ENCODE data around the gene PHLPP1. TPM values are rescaled to one million over a fixed set of nuclear protein-coding genes. Genes with fewer than 3 reads are reported as not detected.

PHLPP1 gene
- total RNA-seq, 2 experiments from 2014 or later: 9.0 to 12.4 TPM

DNA sequence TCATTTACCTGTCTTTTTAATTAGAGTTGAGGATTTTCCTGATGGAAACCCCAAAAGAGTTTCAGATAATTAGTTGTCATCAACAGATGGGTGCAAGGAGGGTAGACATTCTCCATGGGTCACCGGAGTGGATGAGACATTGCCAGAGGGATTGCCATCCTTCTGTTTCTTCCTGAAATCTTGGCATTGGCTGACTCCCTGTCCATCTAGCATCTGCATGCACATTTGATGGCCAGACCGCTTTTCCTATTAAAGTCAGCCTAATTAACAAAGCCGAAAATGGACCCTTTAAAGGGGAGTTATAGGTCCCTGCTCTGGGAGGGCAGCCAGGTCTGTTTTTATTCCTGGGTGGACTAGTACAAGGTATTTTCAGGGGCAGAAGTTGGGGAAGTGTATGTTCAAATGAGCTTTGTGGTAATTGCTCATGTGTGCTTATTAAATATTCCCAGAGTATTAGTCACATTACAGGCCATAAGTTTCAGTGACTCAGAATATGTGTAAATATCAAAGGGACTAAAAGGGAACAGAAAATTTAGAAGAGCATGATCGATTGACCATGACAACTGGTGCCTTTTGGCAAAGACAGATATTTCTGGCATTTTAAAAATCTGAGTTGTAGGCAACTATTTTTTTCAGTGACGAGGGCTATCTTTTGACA is 209.8 kb downstream of the PHLPP1 start:
- H2AFZ ChIP-seq (ENCODE audit: low read length): no peak overlapping the region
- no peaks in the 10 kb centered on the region for H3K79me2 ChIP-seq (ENCODE audit: insufficient read depth, low read depth, low read length)
- H3K4me3 ChIP-seq (ENCODE audit: low read depth, low read length, poor library complexity, severe bottlenecking): no peak overlapping the region
- no peaks in the 10 kb centered on the region for H3K9me2 ChIP-seq (ENCODE audit: insufficient read depth, low read length)
- intact Hi-C loops (cut with micrococcal nuclease; ENCODE audit: unreplicated experiment): no loop called here
- H3K9me3 ChIP-seq (ENCODE audit: low read length): no peaks in the 10 kb centered on the region
- no peaks in the 10 kb centered on the region for H3K36me3 ChIP-seq (ENCODE audit: insufficient read depth, low read length)
- no peaks in the 10 kb centered on the region for H3K4me1 ChIP-seq (ENCODE audit: insufficient read depth, low read length, poor library complexity, severe bottlenecking)
- no peaks in the 10 kb centered on the region for H4K20me1 ChIP-seq (ENCODE audit: insufficient read depth, low read length)
- ChIA-PET POLR2A (no interaction called here), CTCF (ENCODE audit: unreplicated experiment) (no interaction called here)
- TF ChIP-seq EZH2phosphoT487 (IDR thresholded peaks at IDR 0.05; ENCODE audit: borderline replicate concordance, low read depth, low read length): no peak
- TF ChIP-seq, protein P1, sequence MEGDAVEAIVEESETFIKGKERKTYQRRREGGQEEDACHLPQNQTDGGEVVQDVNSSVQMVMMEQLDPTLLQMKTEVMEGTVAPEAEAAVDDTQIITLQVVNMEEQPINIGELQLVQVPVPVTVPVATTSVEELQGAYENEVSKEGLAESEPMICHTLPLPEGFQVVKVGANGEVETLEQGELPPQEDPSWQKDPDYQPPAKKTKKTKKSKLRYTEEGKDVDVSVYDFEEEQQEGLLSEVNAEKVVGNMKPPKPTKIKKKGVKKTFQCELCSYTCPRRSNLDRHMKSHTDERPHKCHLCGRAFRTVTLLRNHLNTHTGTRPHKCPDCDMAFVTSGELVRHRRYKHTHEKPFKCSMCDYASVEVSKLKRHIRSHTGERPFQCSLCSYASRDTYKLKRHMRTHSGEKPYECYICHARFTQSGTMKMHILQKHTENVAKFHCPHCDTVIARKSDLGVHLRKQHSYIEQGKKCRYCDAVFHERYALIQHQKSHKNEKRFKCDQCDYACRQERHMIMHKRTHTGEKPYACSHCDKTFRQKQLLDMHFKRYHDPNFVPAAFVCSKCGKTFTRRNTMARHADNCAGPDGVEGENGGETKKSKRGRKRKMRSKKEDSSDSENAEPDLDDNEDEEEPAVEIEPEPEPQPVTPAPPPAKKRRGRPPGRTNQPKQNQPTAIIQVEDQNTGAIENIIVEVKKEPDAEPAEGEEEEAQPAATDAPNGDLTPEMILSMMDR (conservative IDR thresholded peaks at IDR 0.05; ENCODE audit: low read length): no peak
- no peak overlapping the region for H3K27ac ChIP-seq (ENCODE audit: low read depth, low read length, poor library complexity, severe bottlenecking)
- BruUV-seq (replicated peaks): no TSS peak
- H3K4me2 ChIP-seq (ENCODE audit: low read length): no peak overlapping the region
- DNase-seq (ENCODE audit: low spot score): no peak

DNA sequence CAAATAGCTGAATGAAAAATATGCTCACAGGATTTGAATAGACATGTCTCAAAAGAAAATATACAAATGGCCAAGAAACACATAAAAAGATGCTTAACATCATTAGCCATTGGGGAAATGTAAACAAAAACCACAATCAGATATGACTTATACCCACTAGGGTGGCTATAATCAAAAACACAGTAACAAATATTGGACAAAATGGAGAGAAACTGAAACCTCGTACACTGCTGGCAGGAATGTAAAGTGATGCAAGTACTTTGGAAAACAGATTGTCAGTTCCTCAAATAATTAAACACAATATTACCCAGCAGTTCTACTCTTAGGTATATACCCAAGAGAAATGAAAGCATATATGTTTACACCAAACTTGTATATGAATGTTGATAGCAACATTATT is 213.0 kb downstream of the PHLPP1 start:
- Histone ChIP-seq H3K36me3 (ENCODE audit: insufficient read depth, low read length) (no peaks in the 10 kb centered on the region), H2AFZ (ENCODE audit: low read length) (no peak overlapping the region), H3K4me1 (ENCODE audit: insufficient read depth, low read length, poor library complexity, severe bottlenecking) (no peaks in the 10 kb centered on the region), H3K79me2 (ENCODE audit: insufficient read depth, low read depth, low read length) (no peaks in the 10 kb centered on the region), H4K20me1 (ENCODE audit: insufficient read depth, low read length) (no peaks in the 10 kb centered on the region), H3K9me2 (ENCODE audit: insufficient read depth, low read length) (no peaks in the 10 kb centered on the region), H3K9me3 (ENCODE audit: low read length) (no peaks in the 10 kb centered on the region), H3K27ac (ENCODE audit: low read depth, low read length, poor library complexity, severe bottlenecking) (no peak overlapping the region), H3K4me2 (ENCODE audit: low read length) (no peak overlapping the region), H3K4me3 (ENCODE audit: low read depth, low read length, poor library complexity, severe bottlenecking) (no peak overlapping the region)
- intact Hi-C loops (cut with micrococcal nuclease; ENCODE audit: unreplicated experiment): no loop called here
- no peak for TF ChIP-seq EZH2phosphoT487 (IDR thresholded peaks at IDR 0.05; ENCODE audit: borderline replicate concordance, low read depth, low read length)
- TF ChIP-seq, protein P1 (conservative IDR thresholded peaks at IDR 0.05; ENCODE audit: low read length): no peak
- no peak for DNase-seq (ENCODE audit: low spot score)
- ChIA-PET POLR2A (no interaction called here), CTCF (ENCODE audit: unreplicated experiment) (no interaction called here)
- BruUV-seq (replicated peaks): no TSS peak

DNA sequence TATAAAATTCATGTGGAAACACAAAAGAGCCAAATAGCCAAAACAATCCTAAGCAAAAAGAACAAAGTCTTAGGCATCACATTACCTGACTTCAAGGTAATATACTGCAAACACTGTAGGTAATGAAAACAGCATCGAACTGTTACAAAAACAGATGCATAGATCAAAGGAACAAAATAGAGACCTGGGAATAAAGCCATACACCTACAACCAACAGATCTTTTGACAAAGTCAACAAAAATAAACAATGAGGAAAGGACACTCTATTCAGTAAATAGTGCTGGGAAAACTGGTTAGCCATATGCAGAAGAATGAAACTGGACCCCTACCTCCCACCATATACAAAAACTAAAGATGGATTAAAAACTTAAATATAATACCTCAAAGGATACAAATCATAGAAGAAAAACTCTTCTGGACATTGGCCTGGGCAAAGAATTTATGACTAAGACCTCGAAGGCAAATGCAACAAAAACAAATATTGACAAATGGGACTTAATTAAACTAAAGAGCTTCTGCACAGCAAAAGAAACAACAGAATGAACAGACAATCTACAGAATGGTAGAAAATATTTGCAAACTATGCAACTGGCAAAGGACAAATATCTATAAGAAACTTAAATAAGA is 218.0 kb downstream of the PHLPP1 start:
- TF ChIP-seq EZH2phosphoT487 (IDR thresholded peaks at IDR 0.05; ENCODE audit: borderline replicate concordance, low read depth, low read length): no peak
- TF ChIP-seq, protein P1 (conservative IDR thresholded peaks at IDR 0.05; ENCODE audit: low read length): no peak
- CTCF ChIA-PET (ENCODE audit: unreplicated experiment): no interaction called here

More for the DNA sequence above, 218.0 kb downstream of the PHLPP1 start:
- intact Hi-C loops (cut with micrococcal nuclease; ENCODE audit: unreplicated experiment): no loop called here
- H3K9me3 ChIP-seq (ENCODE audit: low read length): no peaks in the 10 kb centered on the region
- H2AFZ ChIP-seq (ENCODE audit: low read length): no peak overlapping the region
- no peak overlapping the region for H3K4me2 ChIP-seq (ENCODE audit: low read length)
- H3K4me3 ChIP-seq (ENCODE audit: low read depth, low read length, poor library complexity, severe bottlenecking): no peak overlapping the region
- no TSS peak for BruUV-seq (replicated peaks)
- peaks cover 5% of the 10 kb centered on the region for H3K4me1 ChIP-seq (ENCODE audit: insufficient read depth, low read length, poor library complexity, severe bottlenecking)
- no peak for DNase-seq (ENCODE audit: low spot score)
- no peaks in the 10 kb centered on the region for H4K20me1 ChIP-seq (ENCODE audit: insufficient read depth, low read length)
- POLR2A ChIA-PET: no interaction called here
- no peaks in the 10 kb centered on the region for H3K9me2 ChIP-seq (ENCODE audit: insufficient read depth, low read length)
- H3K36me3 ChIP-seq (ENCODE audit: insufficient read depth, low read length): no peaks in the 10 kb centered on the region
- no peak overlapping the region for H3K27ac ChIP-seq (ENCODE audit: low read depth, low read length, poor library complexity, severe bottlenecking)
- H3K79me2 ChIP-seq (ENCODE audit: insufficient read depth, low read depth, low read length): no peaks in the 10 kb centered on the region

Measured in OCI-LY7 (cell line).